ENCODE measurements around the gene REEP3. TPM values are rescaled to one million over a fixed set of nuclear protein-coding genes. Genes with fewer than 3 reads are reported as not detected.

Gene REEP3
- total and polyA plus RNA-seq, 2 of the 8 experiments (the other 6 are each of a cell fraction or from before 2014, with no cell fraction given) = 5.8 to 31.5 TPM

- no peak overlapping the region for H4K5ac ChIP-seq (ENCODE audit: insufficient read length, low read depth, low read length)
- H2BK20ac ChIP-seq (ENCODE audit: low read length) = no peak overlapping the region
- H4K8ac ChIP-seq (ENCODE audit: extremely low read depth, insufficient read depth, low read length) = no peak overlapping the region
- H2AFZ ChIP-seq (ENCODE audit: low read length) = no peak overlapping the region
- H3K14ac ChIP-seq (ENCODE audit: insufficient read length) = no peak overlapping the region
- no peak overlapping the region for H2BK5ac ChIP-seq (ENCODE audit: low read depth, low read length)
- H4K91ac ChIP-seq (replicated peaks; ENCODE audit: insufficient read length, low read length) = no peak overlapping the region
- H3K9me3 ChIP-seq (ENCODE audit: insufficient read depth in 2 of 2, low read depth in 1 of 2, low read length in 1 of 2) = no peaks in the 10 kb centered on the region
- DNase-seq (ENCODE audit: low read depth in 1 of 2, low spot score in 2 of 2) = no peak
- WGBS, 2 experiments (ENCODE audit: extremely low coverage in 1 of 2, insufficient coverage in 1 of 2, insufficient read length in 1 of 2, insufficient replicate concordance in 2 of 2, low coverage in 1 of 2, low lambda C conversion rate in 2 of 2, missing lambda C conversion rate in 1 of 2) = 96% methylated on average over 2 of the region's 2 CpGs; no CpG with 5 or more reads in 1 of the 2 experiments
- H3K79me2 ChIP-seq (ENCODE audit: control insufficient read depth in 1 of 2, insufficient read depth in 2 of 2, low read length in 2 of 2) = peaks cover 0 to 11% of the 10 kb centered on the region in 2 experiments; a peak in 2 of 4 replicates
- CTCF ChIA-PET (ENCODE audit: partially characterized antibody) = interaction anchor here (1.0 kb wide), 1 partner anchor 43 kb away, joined by 3 read pairs; no protein-coding TSS in a partner anchor
- no peaks in the 10 kb centered on the region for H3K36me3 ChIP-seq (ENCODE audit: control insufficient read depth in 2 of 4, insufficient read depth in 4 of 4, low read length in 3 of 4)
- POLR2A ChIA-PET (ENCODE audit: partially characterized antibody) = interaction anchor here (1.1 kb wide), 1 partner anchor 13 kb away, joined by 3 read pairs; no protein-coding TSS in a partner anchor
- H3K23me2 ChIP-seq (ENCODE audit: low read depth, low read length) = no peaks in the 10 kb centered on the region
- H3K9ac ChIP-seq (replicated peaks in 1 of 4; ENCODE audit: extremely low read depth in 1 of 4, low read depth in 3 of 4, low read length in 3 of 4) = no peak overlapping the region
- H3K4ac ChIP-seq (replicated peaks; ENCODE audit: insufficient read length, low read depth, low read length) = no peak overlapping the region
- no peak overlapping the region for H3K56ac ChIP-seq (replicated peaks; ENCODE audit: insufficient read length, low read depth, low read length)
- no peak overlapping the region for H2BK120ac ChIP-seq (replicated peaks; ENCODE audit: low read depth, low read length)
- no peak overlapping the region for H2BK15ac ChIP-seq (ENCODE audit: low read length)
- no peaks in the 10 kb centered on the region; a peak in 1 of 7 replicates for H3K4me1 ChIP-seq (replicated peaks in 1 of 4; ENCODE audit: control insufficient read depth in 3 of 4, insufficient read depth in 4 of 4, low read length in 3 of 4)
- H4K20me1 ChIP-seq (replicated peaks in 1 of 2; ENCODE audit: control insufficient read depth in 1 of 2, insufficient read depth in 2 of 2, low read length in 2 of 2) = no peaks in the 10 kb centered on the region
- H3K4me2 ChIP-seq (ENCODE audit: insufficient read depth in 1 of 2, low read depth in 2 of 2, low read length in 2 of 2) = no peak overlapping the region
- H3K23ac ChIP-seq (ENCODE audit: insufficient read length) = no peak overlapping the region
- no peak overlapping the region for H2AK5ac ChIP-seq (ENCODE audit: low read depth, low read length)
- no peaks in the 10 kb centered on the region; the same call in 1 of the 2 replicates for H3K79me1 ChIP-seq (ENCODE audit: low read depth, low read length)
- H3K27me3 ChIP-seq (replicated peaks in 1 of 4; ENCODE audit: control insufficient read depth in 3 of 4, extremely low read depth in 1 of 4, insufficient read depth in 3 of 4, low read length in 3 of 4) = no peaks in the 10 kb centered on the region
- H3K27ac ChIP-seq (ENCODE audit: low read depth, low read length) = no peak overlapping the region
- no peak overlapping the region for H2BK12ac ChIP-seq (ENCODE audit: low read depth, low read length)
- no peak overlapping the region for H3K4me3 ChIP-seq (ENCODE audit: extremely low read depth in 1 of 4, insufficient read depth in 2 of 4, low read depth in 3 of 4, low read length in 4 of 4)
- no peak overlapping the region for H3K18ac ChIP-seq (ENCODE audit: extremely low read depth, low read length)
- FAIRE-seq = no peak
- TF ChIP-seq JUND (IDR thresholded peaks at IDR 0.05; ENCODE audit: low read length) (no peak), SIX5 (IDR thresholded peaks at IDR 0.05; ENCODE audit: low read depth, low read length) (no peak), CHD1 (IDR thresholded peaks at IDR 0.05; ENCODE audit: low read depth, low read length) (no peak), ATF2 (IDR thresholded peaks at IDR 0.05; ENCODE audit: low read length) (no peak), BRCA1 (IDR thresholded peaks at IDR 0.05; ENCODE audit: low read depth, low read length) (no peak), CEBPB (IDR thresholded peaks at IDR 0.05; ENCODE audit: low read depth, low read length) (no peak), SUZ12 (IDR thresholded peaks at IDR 0.05; ENCODE audit: low read length) (no peak), SIN3A (conservative IDR thresholded peaks at IDR 0.05 in 1 of 2, IDR thresholded peaks at IDR 0.05 in 1 of 2; ENCODE audit: low read depth in 1 of 2, low read length in 2 of 2) (no peak), RBBP5 (IDR thresholded peaks at IDR 0.05; ENCODE audit: borderline replicate concordance, low read depth, low read length) (no peak), EGR1 (IDR thresholded peaks at IDR 0.05; ENCODE audit: borderline replicate concordance, low read depth, low read length) (no peak), TEAD4 (IDR thresholded peaks at IDR 0.05; ENCODE audit: low read depth, low read length) (no peak)
Observed at GRCh38 chr10:63586043-63586442, 64.8 kb downstream of the REEP3 start.

Data from H1 (cell line).